ENCODE data around the gene CLASP2. TPM values are rescaled to one million over a fixed set of nuclear protein-coding genes. Genes with fewer than 3 reads are reported as not detected.

CLASP2 gene
- total RNA-seq, 1 donor, result 56.7 TPM

DNA sequence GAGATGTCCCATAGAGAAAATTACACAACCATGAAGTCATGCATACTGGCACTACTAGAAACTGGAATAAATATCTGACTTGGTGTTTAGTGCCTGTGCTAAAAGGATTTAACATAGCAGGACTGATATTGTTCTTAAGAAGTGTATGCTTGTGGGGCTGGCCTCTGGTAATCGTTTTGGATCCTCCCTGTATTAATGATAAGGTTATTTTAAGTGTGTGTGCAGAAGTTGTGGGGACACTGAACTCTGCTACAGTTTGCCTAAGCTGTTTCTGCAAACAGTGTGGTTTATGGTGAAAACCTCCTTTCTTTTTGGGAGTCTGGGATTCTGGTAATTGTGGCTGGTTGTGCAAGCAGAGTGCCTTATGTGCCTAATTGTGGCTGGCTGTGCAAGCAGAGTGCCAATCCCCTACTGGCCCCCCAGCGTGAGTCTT lies 120.8 kb downstream of the CLASP2 start:
- TF ChIP-seq, protein P1, sequence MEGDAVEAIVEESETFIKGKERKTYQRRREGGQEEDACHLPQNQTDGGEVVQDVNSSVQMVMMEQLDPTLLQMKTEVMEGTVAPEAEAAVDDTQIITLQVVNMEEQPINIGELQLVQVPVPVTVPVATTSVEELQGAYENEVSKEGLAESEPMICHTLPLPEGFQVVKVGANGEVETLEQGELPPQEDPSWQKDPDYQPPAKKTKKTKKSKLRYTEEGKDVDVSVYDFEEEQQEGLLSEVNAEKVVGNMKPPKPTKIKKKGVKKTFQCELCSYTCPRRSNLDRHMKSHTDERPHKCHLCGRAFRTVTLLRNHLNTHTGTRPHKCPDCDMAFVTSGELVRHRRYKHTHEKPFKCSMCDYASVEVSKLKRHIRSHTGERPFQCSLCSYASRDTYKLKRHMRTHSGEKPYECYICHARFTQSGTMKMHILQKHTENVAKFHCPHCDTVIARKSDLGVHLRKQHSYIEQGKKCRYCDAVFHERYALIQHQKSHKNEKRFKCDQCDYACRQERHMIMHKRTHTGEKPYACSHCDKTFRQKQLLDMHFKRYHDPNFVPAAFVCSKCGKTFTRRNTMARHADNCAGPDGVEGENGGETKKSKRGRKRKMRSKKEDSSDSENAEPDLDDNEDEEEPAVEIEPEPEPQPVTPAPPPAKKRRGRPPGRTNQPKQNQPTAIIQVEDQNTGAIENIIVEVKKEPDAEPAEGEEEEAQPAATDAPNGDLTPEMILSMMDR (IDR thresholded peaks at IDR 0.05; ENCODE audit: insufficient read depth, low read length), result no peak
- DNase-seq (ENCODE audit: low read depth), result no peak
- no peak overlapping the region for H3K4me3 ChIP-seq (ENCODE audit: low read depth, low read length)

DNA sequence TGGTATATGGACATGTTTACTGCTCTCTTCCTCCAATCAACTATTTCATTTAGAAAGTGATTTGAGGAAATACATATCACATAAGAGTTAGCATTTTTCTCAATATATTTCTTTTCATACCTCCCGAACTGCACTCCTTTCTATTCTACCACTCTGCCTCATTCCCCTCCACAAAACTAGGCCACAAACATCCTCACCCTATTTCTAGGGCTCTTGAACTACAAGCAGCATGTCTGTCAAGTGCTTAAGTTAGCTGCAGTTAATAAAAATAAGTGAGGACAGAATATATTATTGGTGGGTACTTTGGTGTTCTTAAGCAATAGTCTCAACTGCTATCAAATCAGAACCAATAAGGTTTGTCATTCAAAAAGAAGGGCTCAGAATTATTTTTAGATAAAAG lies 125.1 kb downstream of the CLASP2 start:
- no peak for DNase-seq (ENCODE audit: low read depth)
- TF ChIP-seq, protein P1 (IDR thresholded peaks at IDR 0.05; ENCODE audit: insufficient read depth, low read length), result no peak
- H3K4me3 ChIP-seq (ENCODE audit: low read depth, low read length), result no peak overlapping the region

DNA sequence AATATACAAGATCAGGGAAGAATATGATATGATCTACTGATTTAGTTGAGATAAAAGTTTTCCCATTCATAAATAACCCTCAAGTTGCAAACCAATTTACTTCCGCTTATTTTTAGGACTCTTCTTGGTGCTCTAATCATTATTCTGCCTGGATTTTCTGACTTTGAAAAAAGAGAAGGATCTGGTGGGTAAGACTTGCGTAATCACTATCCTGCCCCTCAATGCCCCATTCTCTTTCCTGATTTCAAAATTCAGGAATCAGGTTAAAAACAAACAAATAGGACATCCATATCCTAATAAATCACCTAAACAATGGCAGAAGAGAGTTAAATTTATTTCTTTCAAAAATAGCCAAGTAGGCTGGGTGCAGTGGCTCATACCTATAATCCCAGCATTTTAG lies 127.5 kb downstream of the CLASP2 start:
- TF ChIP-seq, protein P1 (IDR thresholded peaks at IDR 0.05; ENCODE audit: insufficient read depth, low read length), result no peak
- DNase-seq (ENCODE audit: low read depth), result no peak
- no peak overlapping the region for H3K4me3 ChIP-seq (ENCODE audit: low read depth, low read length)

DNA sequence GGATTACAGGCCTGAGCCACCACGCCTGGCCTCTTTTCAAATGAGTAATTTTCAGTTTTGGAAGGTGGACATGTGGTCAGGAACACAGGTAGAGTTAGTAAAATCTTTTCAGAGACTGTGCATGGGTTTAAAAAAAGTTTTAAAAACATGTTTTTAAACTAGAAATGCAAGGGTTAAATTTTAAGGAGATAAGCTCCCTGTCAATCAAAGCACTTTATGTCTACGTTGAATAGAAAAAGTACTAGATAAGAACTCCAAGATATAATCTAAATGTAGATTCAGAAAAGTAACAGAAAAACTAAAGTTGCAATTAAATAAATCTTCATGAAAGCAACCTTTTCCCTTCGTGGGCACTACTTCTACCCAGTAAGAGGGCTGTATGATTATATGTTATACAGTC lies 131.7 kb downstream of the CLASP2 start:
- DNase-seq (ENCODE audit: low read depth), result no peak
- TF ChIP-seq, protein P1 (IDR thresholded peaks at IDR 0.05; ENCODE audit: insufficient read depth, low read length), result no peak

DNA sequence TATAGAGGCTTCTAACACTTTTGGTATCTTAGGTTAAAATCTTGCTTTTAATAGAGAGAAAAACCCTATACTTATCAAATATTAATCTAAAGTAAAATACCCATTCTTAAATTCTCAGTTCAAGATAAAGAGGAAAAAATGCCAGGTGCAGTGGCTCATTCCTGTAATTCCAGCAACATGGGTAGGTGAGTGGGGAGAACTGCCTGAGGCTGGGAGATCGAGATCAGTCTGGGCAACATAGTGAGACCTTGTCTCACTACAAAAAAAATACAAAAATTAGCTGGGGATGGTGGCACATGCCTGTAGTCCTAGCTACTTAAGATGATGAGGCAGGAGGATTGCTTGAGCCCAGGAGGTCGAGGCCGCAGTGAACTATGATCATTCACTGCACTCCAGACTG lies 135.8 kb downstream of the CLASP2 start:
- TF ChIP-seq, protein P1 (IDR thresholded peaks at IDR 0.05; ENCODE audit: insufficient read depth, low read length), result no peak
- no peak overlapping the region for H3K4me3 ChIP-seq (ENCODE audit: low read depth, low read length)
- no peak for DNase-seq (ENCODE audit: low read depth)

More for the DNA sequence above, 131.7 kb downstream of the CLASP2 start:
- H3K4me3 ChIP-seq (ENCODE audit: low read depth, low read length), result no peak overlapping the region

DNA sequence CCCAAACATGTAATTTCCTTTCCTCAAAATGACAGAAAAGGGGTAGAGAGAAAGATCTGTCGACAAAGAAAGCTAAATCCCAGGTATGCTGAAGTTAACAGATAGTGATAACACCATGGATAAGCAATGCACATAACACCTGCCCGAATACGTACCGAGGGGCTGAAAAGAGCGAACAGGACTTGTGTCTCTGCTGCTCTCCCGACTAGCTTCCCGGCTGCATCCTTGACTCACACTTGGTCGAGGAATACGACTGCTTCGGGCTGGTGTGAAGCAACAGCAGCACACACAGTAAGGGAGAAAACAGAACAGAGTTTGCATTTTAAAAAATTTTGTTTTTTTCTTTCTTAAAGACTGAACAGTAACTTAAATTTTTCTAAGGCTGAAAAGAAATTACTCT lies 136.4 kb downstream of the CLASP2 start:
- TF ChIP-seq, protein P1 (IDR thresholded peaks at IDR 0.05; ENCODE audit: insufficient read depth, low read length), result no peak

DNA sequence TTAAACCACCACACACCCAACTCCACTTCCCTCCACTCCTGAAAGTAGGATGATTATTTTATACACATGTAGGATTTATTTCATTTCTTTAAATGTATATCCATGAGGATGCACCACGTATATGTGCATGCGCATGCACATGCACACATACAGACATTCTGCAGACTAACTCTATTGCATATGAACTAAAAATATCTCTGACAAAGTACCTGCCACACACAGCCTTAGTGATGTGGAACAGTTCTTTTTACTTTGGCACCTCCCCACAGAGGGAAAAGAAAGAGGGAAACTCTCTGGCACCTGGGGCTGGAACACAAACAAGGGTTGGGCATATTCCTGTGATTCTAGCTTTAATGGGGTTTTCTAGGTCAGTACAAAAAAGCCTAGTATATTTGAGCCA lies 138.2 kb downstream of the CLASP2 start:
- H3K4me3 ChIP-seq (ENCODE audit: low read depth, low read length), result no peak overlapping the region
- DNase-seq (ENCODE audit: low read depth), result no peak
- TF ChIP-seq, protein P1 (IDR thresholded peaks at IDR 0.05; ENCODE audit: insufficient read depth, low read length), result no peak

More for the DNA sequence above, 136.4 kb downstream of the CLASP2 start:
- no peak for DNase-seq (ENCODE audit: low read depth)
- no peak overlapping the region for H3K4me3 ChIP-seq (ENCODE audit: low read depth, low read length)
